WTC11 (cell line): ENCODE data around the gene COPS4. TPM values are rescaled to one million over a fixed set of nuclear protein-coding genes. Genes with fewer than 3 reads are reported as not detected.

ENCODE experiments used
- ATAC-seq: fragments of 200-7000 bp; cut with Tn5 transposase; 2 replicates; pipeline ENCODE4 v1.10.0; 2021; ENCODE audit warnings: mild to moderate bottlenecking, moderate library complexity
- CTCF ChIA-PET: fragments of 300-600 bp; sonication (Branson Sonifier 250); formaldehyde crosslinking; loops from one replicate; lab custom pipeline; 2021; ENCODE audit warnings: antibody characterized with exemption; lab: Charles Lee
- POLR2A ChIA-PET: fragments of 350-600 bp; sonication (Branson Sonifier 250); formaldehyde crosslinking; loops from one replicate; lab custom pipeline; 2021; ENCODE audit warnings: antibody characterized with exemption; lab: Charles Lee
- DNase-seq: peaks from one replicate; pipeline ENCODE4 v3.0.0; 2021; ENCODE audit warnings: low spot score
- H3K27ac Mint-ChIP-seq: 2 replicates; pipeline ENCODE4 v1.8.0; 2021; ENCODE audit warnings: mixed read lengths
- H3K27me3 Mint-ChIP-seq: 2 replicates; pipeline ENCODE4 v1.8.0; 2021; ENCODE audit warnings: low read depth, mild to moderate bottlenecking, moderate library complexity, mixed read lengths
- H3K36me3 Mint-ChIP-seq: 2 replicates; pipeline ENCODE4 v1.8.0; 2021; ENCODE audit warnings: mixed read lengths
- H3K4me1 Mint-ChIP-seq: 2 replicates; pipeline ENCODE4 v1.8.0; 2022; ENCODE audit warnings: mixed read lengths
- H3K4me3 Mint-ChIP-seq: 2 replicates; pipeline ENCODE4 v1.8.0; 2021; ENCODE audit warnings: mild to moderate bottlenecking, moderate library complexity, mixed read lengths
- H3K9me3 Mint-ChIP-seq: 2 replicates; pipeline ENCODE4 v1.8.0; 2021; ENCODE audit warnings: mixed read lengths
- E2F5 ChIP-seq: sonication (generic); formaldehyde crosslinking; IDR thresholded peaks from 2 replicates; pipeline ENCODE4 v1.8.1; 2022; ENCODE audit warnings: mild to moderate bottlenecking, moderate library complexity, missing genetic modification reagents
- ELF4 ChIP-seq: sonication (generic); formaldehyde crosslinking; IDR thresholded peaks from 2 replicates; pipeline ENCODE4 v1.8.1; 2022; ENCODE audit warnings: low read depth, mild to moderate bottlenecking, moderate library complexity, missing genetic modification reagents
- FOXJ3 ChIP-seq: sonication (generic); formaldehyde crosslinking; IDR thresholded peaks from 2 replicates; pipeline ENCODE4 v1.9.0; 2021; ENCODE audit warnings: missing genetic modification reagents, mild to moderate bottlenecking, borderline replicate concordance
- FOXK1 ChIP-seq: sonication (generic); formaldehyde crosslinking; IDR thresholded peaks from 2 replicates; pipeline ENCODE4 v1.8.0; 2022; ENCODE audit warnings: mild to moderate bottlenecking, moderate library complexity, missing genetic modification reagents
- HMGXB4 ChIP-seq: sonication (generic); formaldehyde crosslinking; IDR thresholded peaks from 2 replicates; pipeline ENCODE4 v1.8.1; 2023; ENCODE audit warnings: mild to moderate bottlenecking, moderate library complexity, missing genetic modification reagents
- MAX ChIP-seq: sonication (generic); formaldehyde crosslinking; IDR thresholded peaks from 2 replicates; pipeline ENCODE4 v1.8.0; 2022; ENCODE audit warnings: mild to moderate bottlenecking, missing genetic modification reagents
- NR1H2 ChIP-seq: sonication (generic); formaldehyde crosslinking; IDR thresholded peaks from 2 replicates; pipeline ENCODE4 v1.9.0; 2021; ENCODE audit warnings: mild to moderate bottlenecking, moderate library complexity, missing genetic modification reagents
- TEAD1 ChIP-seq: sonication (generic); formaldehyde crosslinking; IDR thresholded peaks from 2 replicates; pipeline ENCODE4 v1.8.0; 2022; ENCODE audit warnings: mild to moderate bottlenecking, missing genetic modification reagents
- TP53 ChIP-seq: sonication (generic); formaldehyde crosslinking; IDR thresholded peaks from 2 replicates; pipeline ENCODE4 v1.8.1; 2023; ENCODE audit warnings: mild to moderate bottlenecking, missing genetic modification reagents
- ZBTB21 ChIP-seq: sonication (generic); formaldehyde crosslinking; IDR thresholded peaks from 2 replicates; pipeline ENCODE4 v1.8.1; 2023; ENCODE audit warnings: mild to moderate bottlenecking, missing genetic modification reagents, borderline replicate concordance
- ZBTB43 ChIP-seq: sonication (generic); formaldehyde crosslinking; IDR thresholded peaks from 2 replicates; pipeline ENCODE4 v1.8.1; 2023; ENCODE audit warnings: mild to moderate bottlenecking, missing genetic modification reagents
- ZNF263 ChIP-seq: sonication (generic); formaldehyde crosslinking; IDR thresholded peaks from 2 replicates; pipeline ENCODE4 v1.8.1; 2022; ENCODE audit warnings: low read depth, mild to moderate bottlenecking, moderate library complexity, missing genetic modification reagents
- ZNF317 ChIP-seq: sonication (generic); formaldehyde crosslinking; IDR thresholded peaks from 2 replicates; pipeline ENCODE4 v1.8.1; 2023; ENCODE audit warnings: low read depth, mild to moderate bottlenecking, moderate library complexity, missing genetic modification reagents, borderline replicate concordance
- ZNF416 ChIP-seq: fragments of 250-450 bp; sonication (Bioruptor Pico); IDR thresholded peaks from 2 replicates; pipeline ENCODE4 v1.9.0; 2021; ENCODE audit warnings: mild to moderate bottlenecking, inconsistent platforms
- ZNF512 ChIP-seq: sonication (generic); formaldehyde crosslinking; IDR thresholded peaks from 2 replicates; pipeline ENCODE4 v1.8.1; 2022; ENCODE audit warnings: missing genetic modification reagents, borderline replicate concordance
- ZSCAN18 ChIP-seq: fragments of 250-450 bp; sonication (Bioruptor Pico); IDR thresholded peaks from 2 replicates; pipeline ENCODE4 v2.1.2; 2022; ENCODE audit warnings: mild to moderate bottlenecking, moderate library complexity
- total RNA-seq: library from RNA; stranded (reverse); gene quantifications from 3 replicates; pipeline ENCODE4 v1.2.3, GENCODE V29; 2021

The COPS4 gene
- total RNA-seq, 1 experiment from 2014 or later: 30.9 TPM

GRCh38 chr4:83108101-83108861 lies 73.3 kb downstream of the COPS4 start:
- no peak overlapping the region for H3K27ac Mint-ChIP-seq
- DNase-seq (peak; percentile 19), ATAC-seq (no peak)
- ChIA-PET CTCF (interaction anchor here (0.6 to 2.5 kb wide), 2 partner anchors 31 to 174 kb away, joined by 3 to 11 read pairs; no protein-coding TSS in a partner anchor), POLR2A (no interaction called here)
- no peak for TF ChIP-seq ZBTB21 (CRISPR knock-in tag)
- no peak for TF ChIP-seq TP53 (CRISPR knock-in tag)
- no peak for TF ChIP-seq ZSCAN18
- no peak for TF ChIP-seq ZNF416 (CRISPR knock-in tag)
- no peak for TF ChIP-seq ELF4 (CRISPR knock-in tag)
- no peak for TF ChIP-seq NR1H2 (CRISPR knock-in tag)
- TF ChIP-seq ZNF317 (CRISPR knock-in tag): no peak
- no peak for TF ChIP-seq ZNF512 (CRISPR knock-in tag)
- H3K4me1 Mint-ChIP-seq: peaks cover 23% of the 10 kb centered on the region
- H3K9me3 Mint-ChIP-seq: no peaks in the 10 kb centered on the region
- peak overlapping the region; percentile 81 for H3K4me3 Mint-ChIP-seq
- peaks cover 16% of the 10 kb centered on the region for H3K27me3 Mint-ChIP-seq
- no peaks in the 10 kb centered on the region for H3K36me3 Mint-ChIP-seq

- no peaks in the 10 kb centered on the region for H3K36me3 Mint-ChIP-seq
These were observed 74.7 kb downstream of the COPS4 start for GRCh38 chr4:83109480-83110222.

More at GRCh38 chr4:83109480-83110222, 74.7 kb downstream of the COPS4 start:
- ATAC-seq (peak; percentile 64), DNase-seq (peak; percentile 65)
- Mint-ChIP-seq H3K27ac (no peak overlapping the region; the same call in 1 of the 2 replicates), H3K4me1 (peaks cover 32% of the 10 kb centered on the region), H3K27me3 (peaks cover 16% of the 10 kb centered on the region), H3K4me3 (peak overlapping the region; percentile 81), H3K9me3 (no peaks in the 10 kb centered on the region)
- ChIA-PET POLR2A (interaction anchor here (0.6 to 1.9 kb wide), 4 partner anchors 16 to 174 kb away, joined by 3 to 7 read pairs (median 4); partner anchors contain the start of genes COPS4 and COQ2), CTCF (interaction anchor here (0.6 to 2.5 kb wide), 23 partner anchors 8 to 346 kb away, joined by 3 to 11 read pairs (median 4); partner anchors contain the start of genes COPS4, COQ2, HELQ and MRPS18C)
- TF ChIP-seq MAX (CRISPR knock-in tag): peak; percentile 35; the same call in 1 of the 2 replicates
- TF ChIP-seq FOXK1: 0 out of 2 replicates have a peak, but pooled peaks have one; percentile 27
- no peak for TF ChIP-seq ZBTB43 (CRISPR knock-in tag)
- no peak for TF ChIP-seq ZNF263 (CRISPR knock-in tag)
- no peak for TF ChIP-seq FOXJ3
- TF ChIP-seq HMGXB4 (CRISPR knock-in tag): peak; percentile 53
- TF ChIP-seq TEAD1 (CRISPR knock-in tag): 0 out of 2 replicates have a peak, but pooled peaks have one; percentile 26
- TF ChIP-seq E2F5 (CRISPR knock-in tag): 0 out of 2 replicates have a peak, but pooled peaks have one; percentile 30
